CD4-positive, alpha-beta T cell treated with Interleukin-1 beta for 1 hour (primary cell): Measurements from ENCODE around the gene TRIM29.

Experiments used
- DNase-seq, 2 donors: peaks; one replicate each; pipeline ENCODE4 v3.0.0-alpha.2; 2020 to 2022

TRIM29 gene

GRCh38 chr11:120139316-120140069 is 1.6 kb upstream of the TRIM29 start:
- DNase-seq: no peak

GRCh38 chr11:120137187-120137610 is 714 bp downstream of the TRIM29 start:
- DNase-seq: no peak

GRCh38 chr11:120136356-120136755 is 1.6 kb downstream of the TRIM29 start:
- DNase-seq: no peak

DNA sequence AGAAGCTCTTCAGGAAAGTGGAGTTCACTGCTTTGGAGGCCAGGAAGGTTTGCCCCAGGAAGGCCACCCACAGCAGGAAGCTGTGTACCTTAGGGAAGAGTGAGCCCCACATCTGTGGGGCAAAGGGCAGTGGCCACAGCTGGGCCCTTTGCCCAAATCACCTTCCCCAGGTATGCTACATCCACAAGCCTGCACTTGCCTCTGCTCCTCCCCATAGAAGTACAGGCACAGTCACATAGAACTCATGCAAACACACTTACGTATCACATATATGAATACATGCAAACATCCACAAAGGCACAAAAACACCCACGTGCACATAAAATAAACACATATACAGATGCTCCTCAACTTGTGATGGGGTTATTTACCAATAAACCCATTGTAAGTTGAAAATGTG is 2.1 kb downstream of the TRIM29 start:
- no peak for DNase-seq

DNA sequence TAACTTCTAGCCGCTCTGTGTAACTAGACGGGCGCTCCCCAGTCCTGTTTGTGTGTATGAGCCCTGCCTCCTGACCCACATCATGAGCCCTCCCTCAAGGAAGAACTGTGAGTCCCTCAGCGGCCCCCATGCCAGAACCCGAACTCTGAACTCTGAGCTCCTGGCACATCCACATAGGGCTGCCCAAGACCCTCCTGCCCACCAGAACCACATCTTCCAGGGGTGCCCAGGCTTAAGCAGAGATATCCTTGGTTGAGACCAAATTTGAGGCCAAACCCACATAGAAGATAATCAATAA is 3.0 kb downstream of the TRIM29 start:
- DNase-seq: no peak

GRCh38 chr11:120134106-120134930 is 3.6 kb downstream of the TRIM29 start:
- no peak for DNase-seq

DNA sequence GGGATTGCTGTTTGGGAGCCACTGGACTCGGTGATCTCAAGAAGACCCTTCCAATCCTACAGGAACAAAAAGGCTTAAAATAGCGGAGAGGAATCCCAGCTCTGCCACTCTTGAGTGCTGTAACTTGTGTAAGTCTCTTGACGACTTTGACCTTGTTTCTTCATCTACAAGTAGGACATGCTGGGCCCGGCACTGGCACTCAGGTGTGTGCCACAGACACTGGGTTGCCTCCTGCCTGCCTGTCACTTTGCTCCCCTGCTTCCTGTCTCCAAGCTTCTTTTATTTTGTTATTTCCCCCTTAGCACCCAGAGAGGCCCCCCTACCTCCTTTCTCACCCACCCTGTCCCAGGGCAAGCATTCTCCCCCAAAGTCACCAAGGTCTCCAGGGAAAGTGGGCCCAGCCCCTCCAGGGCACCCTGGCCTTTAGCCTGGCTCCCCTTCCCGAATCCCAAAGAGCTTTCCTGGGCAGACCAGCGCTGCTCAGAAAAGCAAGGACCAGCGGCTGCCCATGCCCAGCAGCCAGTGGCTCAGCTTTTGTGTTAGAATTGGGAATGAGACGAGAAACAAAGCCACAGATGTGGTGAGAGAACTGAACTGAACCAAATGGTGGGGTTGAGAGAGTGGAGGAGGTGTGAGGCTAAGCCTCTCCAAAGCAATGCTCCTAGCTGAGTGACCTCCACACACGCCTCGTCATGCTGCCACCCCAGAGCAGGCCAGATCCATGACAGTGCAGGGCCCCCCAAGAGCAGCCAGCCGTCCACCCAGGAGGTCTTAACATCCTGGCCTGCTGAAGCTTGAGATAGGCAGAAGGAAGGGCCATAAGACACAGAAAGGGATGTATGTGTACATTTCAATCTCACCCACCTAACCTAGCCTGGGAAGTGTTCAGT is 4.5 kb downstream of the TRIM29 start:
- no peak for DNase-seq

- DNase-seq: no peak
These were observed 5.2 kb downstream of the TRIM29 start for GRCh38 chr11:120132645-120133185.

- DNase-seq: no peak
These were observed 5.8 kb downstream of the TRIM29 start for GRCh38 chr11:120131941-120132644.

DNA sequence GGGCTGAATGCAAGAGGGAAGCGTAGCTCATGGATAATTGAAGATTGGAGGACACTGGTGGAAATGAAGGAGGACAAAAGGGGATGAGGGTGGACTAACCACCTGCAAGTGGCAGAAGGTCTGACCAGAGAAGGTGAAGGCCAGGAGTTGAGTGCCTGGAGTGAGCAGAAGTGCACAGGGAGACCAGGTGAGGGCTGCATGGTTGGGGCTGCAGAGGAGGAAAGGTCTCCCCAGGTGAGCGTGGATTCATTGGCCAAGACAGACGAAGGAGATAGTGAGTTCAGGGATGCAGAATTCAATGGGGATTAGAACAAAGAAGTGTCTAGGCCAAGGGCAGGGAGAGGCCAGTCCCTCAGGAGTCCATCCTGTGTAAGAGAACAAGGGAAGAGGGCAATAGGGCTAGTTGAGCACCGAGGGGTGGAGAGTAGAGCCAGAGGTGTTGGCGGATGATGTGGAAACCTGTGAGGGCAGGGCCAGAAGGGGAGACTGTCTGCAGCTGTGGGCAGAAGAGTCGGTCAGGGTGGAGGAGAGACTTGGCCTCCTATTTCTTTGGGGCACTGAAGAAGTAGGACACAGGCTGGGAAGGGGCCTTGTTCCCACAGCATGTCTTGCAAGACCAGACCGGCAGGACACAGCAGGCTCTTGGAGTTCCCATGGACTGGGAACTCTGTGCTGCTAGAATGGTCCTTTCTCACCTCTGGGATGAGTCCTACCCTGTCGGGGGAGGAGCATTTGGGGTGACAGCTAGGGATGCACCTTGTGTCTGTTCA is 6.7 kb downstream of the TRIM29 start:
- DNase-seq: no peak

DNA sequence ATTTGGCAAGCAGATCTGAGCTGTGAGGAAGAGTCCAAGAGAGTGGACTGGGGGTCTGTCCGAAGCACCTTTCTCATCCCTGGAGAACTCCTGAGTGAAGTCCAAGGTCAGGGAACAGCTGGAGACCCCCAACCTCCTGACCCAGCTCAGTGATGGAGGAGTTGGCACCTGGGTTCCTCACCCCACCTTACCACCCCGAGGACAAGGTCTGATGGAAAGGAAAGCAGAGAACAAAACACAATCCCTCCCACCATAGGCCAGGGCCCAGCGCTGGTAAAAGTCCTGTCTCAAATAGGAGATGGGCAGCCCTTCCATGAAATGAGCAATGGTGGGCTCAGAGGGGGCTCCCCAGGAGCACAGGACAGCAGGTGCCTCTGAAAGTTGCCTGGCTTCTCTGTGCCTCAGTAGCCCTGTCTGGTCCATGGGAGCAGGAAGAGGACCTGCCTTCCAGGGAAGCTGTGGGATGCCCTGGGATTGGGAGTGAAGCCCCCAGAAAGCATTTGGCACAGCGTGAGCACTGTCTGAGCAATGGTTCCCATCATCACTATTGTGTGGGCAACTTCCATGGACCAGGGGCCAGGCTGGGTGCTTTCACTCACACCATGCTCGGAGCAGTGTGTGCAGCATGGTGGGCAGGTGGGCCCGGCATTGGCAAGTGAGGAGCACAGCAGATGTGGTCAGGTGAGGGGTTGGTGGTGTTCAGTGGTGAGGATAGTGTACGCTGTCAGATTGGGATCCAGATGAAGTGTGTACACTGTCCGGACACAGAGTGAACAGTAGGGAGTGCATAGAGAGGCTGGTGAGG is 7.5 kb downstream of the TRIM29 start:
- DNase-seq: no peak

DNA sequence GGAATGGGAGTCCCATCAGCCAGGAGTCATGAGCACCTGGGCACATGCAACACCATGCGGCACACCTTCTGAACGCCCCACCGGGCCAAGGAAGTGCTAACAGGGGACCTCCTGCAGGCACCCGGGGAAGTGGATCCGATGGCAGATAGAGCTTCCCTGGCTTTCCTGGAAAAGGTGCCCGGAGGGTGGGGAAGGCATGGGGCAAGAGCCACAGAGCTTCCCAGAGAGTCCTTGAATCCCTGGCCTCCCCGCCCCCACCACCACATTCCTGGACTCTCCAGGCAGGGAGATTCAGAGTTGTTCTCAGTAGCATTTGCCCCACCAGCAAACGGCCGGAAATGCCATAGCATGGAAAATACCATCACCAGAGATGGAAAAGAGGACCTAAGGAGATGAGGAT is 8.3 kb downstream of the TRIM29 start:
- no peak for DNase-seq

DNA sequence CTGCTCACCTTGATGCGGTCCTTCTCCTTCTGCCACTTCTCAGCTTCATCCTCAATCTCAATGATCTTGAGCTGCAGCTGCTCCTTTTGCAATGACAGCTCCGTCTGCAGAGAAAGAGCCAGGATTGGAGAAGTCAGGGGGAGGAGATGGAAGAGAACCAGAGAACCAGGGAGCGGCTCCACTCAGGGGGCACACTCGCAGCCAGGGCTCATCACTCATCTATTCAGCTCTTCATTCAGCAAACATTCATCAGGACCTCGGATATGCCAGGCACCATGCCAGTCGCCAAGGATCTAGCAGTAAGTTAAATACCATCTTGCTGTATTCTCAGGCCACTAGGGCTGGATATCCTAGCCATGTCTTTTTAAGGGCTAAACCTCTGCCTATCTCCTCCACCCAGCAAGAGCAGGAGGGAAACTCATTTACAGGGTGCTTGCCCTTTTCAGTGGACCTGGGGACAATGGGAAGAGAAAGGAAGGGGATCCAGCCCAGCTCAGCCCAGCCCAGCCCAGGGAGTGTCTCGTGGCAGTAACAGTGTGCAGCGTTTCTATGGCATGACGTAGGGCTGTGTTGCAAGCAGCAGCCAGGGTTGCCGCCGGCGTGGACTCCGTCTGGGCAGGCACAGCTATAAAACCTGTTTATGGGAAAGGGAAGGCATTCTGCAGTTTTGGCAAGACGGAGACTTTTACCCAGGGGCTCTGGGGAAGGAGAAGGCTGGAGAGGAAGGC is 9.4 kb downstream of the TRIM29 start:
- DNase-seq: no peak

DNA sequence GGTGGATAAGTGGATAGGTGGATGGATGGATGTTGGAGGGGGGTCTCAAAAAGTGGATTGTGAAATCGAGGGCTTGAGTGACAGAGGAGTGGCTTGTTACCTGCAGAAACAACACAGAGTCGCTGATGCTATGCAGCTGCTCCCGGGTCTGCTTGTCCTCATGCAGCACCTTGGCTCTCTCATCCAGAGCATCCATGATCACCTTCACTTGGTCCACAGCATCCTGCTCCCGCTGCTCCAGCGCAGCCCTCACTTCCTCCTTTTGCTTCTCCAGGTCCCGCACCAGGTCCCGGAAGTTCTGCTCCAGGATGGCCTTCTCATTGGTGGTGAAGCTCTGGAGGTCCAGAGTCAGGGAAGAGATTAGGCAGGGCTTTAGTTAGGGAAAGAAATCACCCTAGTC is 10.7 kb downstream of the TRIM29 start:
- no peak for DNase-seq

- no peak for DNase-seq
These were observed 11.3 kb downstream of the TRIM29 start for GRCh38 chr11:120126620-120127019.

DNA sequence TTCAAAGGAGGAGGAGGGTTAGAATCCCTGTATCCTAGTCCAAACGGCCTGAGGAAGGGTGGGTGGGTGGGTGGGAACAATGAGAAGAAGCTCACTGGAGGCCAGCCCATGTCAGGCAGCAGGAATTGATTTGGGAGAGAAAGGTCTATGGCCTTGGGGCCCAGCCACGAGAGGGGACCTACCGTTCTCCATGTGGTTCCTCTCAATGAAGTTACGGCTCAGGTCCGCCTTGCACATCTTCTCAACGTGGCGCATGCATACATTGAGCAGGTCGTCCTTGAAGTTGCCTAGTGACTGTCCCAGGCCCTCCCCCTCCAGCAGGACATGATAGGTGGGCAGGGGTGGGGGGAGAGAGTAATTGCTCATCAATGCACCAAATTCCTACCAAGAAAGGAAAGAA is 12.4 kb downstream of the TRIM29 start:
- DNase-seq: no peak

- DNase-seq: no peak
These were observed 12.9 kb downstream of the TRIM29 start for GRCh38 chr11:120125024-120125423.

DNA sequence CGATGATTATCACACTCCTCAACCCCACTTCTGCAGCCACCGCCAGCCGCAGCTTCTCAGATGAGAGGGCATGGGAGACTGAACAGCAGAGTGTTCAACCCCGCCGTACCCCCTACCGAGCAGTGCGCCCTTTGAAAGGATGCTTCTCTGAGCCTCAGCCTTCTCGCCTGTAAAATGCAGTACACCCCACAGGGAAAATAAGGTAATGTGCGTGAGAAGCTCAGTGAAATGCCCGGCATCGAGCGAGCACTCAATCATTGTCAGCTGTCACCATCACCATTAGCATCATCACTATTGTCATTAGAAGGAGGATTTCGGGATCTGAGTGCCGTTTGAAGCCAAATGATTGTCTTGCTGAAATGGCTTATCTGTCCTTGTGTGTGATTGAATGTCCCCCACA is 13.6 kb downstream of the TRIM29 start:
- DNase-seq: no peak

DNA sequence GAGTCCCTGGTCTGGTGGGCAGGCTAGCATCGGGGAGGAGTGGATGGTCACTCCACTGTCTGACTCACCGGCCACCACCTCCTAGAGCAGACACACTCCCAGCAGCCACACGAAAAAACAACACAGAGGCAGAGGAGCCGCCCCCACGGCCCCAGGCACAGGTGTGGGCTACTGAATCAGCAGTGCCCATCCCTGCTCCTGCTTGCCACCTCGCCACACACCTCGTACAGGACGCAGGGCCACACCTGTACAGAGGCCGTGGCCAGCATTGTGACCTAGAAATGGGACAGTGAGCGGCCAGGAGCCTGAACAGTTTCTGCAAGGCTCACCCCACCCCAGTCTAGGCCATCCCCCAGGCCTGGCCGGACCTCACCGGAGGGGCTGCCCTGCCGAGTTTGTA is 14.0 kb downstream of the TRIM29 start:
- no peak for DNase-seq
